ENCODE data around the gene WDPCP.

- TF ChIP-seq POLR2A (IDR thresholded peaks at IDR 0.05) (no peak), CTCF (IDR thresholded peaks at IDR 0.05) (no peak)
These were observed 49.9 kb downstream of the WDPCP start for GRCh38 chr2:63538390-63538789.
